Measurements from ENCODE around the gene ASB15.
"Not testable (repeated sequence)": the region's sequence is repeated elsewhere in the genome, so short reads cannot be mapped to it uniquely, and the experiment has no call there.

The ASB15 gene

DNA sequence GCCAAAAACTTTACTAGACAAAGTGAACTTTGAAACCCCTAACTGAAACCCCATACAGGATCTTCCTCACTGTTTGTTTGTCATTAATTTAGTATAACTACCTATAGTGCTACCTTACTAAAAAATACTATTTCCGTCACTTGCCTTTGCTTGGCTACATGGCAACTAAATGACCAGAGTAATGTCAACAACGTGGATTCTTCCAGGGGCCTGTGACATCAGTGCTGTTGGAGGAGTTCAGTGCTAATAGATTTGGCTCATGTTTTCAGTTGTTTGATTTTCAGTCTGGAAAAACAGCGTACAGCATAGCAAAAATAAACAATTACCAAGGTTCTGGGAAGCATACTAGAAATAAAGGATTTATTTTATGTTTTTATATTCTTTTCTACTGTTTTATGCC is 3.0 kb upstream of the ASB15 start:
- DNase-seq (ENCODE audit: low read depth): no peak

DNA sequence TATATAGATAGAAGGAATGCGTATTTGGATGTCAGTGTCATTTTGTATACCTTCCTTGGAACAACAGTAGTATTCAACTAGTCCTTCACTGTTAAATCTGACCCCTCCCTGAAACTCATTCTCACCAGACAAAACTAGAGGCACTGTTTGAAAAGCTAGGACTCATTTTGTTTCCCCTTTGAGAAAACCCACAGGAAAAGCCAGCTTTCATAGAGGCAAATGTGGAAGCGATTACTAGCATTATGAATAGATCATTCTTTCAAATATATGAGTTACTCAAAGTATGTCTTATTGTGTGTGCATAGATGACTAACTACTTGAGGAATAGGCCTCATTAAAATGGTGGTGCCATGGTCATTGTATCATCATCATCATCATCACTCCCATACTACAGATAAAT is 1.9 kb upstream of the ASB15 start:
- no peak for DNase-seq (ENCODE audit: low read depth)

DNA sequence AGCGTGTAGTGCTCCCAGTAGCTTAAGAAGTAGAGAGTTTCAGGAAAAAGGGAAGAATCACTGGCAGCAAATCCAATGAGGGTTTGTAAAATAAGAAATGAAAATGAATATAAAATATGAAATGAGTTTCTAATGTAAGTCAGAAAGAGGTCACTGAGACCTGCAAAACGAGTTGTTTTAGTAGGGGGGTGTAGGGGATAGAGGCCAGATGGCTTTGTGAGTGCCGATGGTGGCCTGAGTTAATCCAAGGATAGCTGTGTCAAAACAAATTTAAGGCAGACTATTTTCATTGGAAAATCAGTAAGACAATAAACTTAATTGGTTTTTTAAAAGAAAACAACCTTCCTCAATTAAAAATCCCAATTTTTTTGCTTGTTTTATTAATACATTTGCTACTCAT is 745 bp upstream of the ASB15 start:
- no peak for DNase-seq (ENCODE audit: low read depth)

DNA sequence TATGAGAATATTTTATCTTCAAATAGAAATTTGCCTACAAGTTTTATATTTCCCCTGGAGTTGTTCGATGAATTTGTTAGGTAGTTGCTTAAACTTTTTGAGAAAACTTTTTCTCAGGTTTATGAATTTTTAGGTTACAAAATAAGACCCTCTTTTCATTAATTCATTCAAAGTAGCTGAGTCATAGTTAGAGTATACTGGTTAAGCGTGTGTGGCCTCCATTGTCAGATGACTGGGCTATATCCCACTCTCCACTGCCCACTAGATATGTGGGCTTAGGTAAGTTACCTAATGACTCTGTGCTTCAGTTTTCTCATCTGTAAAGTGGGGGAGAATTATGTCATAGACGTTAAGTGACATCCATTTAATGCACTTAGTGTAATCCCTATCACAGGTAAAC is 1.0 kb downstream of the ASB15 start:
- DNase-seq (ENCODE audit: low read depth): no peak

DNA sequence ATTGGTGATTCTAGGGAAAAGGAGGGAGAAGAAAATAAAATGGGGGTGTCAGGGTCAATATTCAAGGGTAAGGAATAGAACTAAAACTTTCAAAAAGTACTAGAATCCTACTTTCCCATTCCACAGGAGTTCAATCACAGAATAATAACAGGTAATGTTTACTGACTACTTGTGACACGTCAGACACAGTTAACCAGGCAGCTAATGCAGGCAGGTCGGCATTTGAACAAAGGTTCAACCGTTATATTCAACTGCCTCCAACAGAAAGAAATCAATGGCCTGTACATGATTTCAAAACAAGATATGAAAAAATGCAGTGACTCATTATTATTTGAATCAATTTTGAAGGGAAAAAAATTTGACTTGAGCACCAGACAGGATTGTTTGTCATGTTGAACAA is 3.1 kb downstream of the ASB15 start:
- no peak for DNase-seq (ENCODE audit: low read depth)

DNA sequence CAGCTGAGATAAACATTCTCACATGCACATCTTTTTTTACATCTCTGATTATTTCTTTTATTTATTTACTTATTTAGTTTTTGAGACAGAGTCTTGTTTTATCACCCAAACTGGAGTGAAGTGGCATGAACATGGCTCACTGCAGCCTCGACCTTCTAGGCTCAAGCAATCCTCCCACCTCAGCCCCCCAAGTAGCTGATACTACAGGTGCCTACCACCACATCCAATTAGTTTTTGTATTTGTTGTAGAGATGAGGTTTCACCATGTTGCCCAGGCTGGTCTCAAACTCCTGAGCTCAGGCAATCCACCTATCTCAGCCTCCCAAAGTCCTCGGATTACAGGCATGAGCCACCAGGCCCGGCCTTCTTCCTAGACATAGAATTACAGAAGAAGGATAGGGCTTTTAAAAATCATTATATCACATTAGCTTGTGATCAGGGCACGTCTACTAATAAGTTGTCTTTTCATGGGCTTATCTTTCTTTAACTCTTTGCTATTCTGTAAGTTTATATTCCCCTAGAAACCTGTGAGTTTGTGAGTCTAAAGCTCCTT is 5.9 kb downstream of the ASB15 start:
- no peak for DNase-seq (ENCODE audit: low read depth)

DNA sequence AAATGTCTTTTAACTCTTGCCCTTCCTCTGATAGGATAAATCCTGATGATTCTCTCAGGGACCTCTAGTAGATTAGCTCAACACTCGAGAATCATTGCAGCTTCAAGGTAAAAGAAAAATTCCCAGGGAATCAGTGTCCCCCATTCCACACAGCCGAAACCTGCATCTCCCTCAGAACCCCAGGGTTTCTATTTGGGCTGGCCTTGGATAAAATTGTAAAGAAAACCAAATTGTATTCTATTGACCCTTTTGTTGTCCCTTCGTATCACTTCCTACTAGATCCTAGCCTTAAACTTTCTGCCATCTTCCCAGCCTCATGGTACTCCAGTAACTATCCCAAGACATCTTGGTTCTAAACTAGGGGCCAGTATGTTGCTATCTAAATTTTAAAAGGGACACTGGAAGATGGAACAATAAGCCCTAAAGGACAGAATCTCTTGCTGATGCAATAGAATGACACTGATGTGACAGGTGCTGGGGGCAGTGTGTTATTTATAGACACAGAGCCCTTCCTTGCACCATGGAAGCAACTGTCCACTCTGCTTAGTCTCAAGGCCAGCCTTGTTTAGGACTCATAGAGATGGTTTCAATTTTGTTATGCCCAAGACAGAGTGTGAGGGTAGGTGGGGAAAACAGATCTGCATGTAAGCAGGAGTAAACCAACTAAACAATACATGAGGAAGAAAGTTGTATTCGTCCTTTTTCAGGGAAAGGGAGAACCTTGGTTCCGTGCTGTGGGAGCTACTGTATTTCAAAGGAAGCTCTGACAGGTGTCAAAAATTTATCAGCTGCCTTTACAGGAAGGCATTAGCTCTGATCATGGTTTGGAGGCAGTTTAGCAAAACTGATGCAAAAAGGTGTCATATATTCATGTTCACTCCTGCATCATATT is 7.6 kb downstream of the ASB15 start:
- DNase-seq (ENCODE audit: low read depth): no peak

DNA sequence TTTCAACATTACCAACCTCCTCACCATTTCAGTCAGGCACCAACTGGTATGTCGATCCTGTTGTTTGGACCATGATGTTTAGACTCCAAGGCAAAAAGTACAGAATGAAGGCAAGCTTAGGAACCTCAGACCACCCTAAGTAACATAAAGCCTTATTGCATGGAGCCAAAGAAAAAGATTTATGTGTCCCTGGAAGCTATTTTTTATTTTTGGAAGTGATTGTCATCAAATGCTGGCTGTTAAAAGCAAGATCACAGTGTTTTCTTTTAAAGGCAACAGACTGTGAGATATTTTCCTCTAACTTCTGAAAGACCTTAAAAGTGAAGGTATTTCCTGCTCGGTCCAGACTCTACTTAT is 8.2 kb downstream of the ASB15 start:
- DNase-seq (ENCODE audit: low read depth): no peak

DNA sequence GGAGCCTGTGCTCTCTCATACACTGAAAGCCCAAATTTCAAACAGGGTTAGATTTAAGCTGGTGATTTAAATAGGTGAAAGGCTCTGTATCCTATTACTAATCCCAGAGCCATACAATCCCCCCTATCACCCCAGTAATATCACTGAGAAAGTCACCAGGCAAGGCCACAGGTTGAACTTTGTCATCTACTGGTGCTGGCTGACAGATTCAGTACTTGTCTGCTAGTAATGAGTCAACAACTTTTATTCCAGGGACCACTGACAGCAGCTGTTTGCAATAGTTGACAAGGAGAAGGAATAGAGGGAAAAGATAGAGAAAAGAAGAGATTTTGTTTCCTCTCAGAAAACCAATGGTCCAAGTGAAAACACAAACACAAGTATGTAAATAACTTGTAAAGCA is 10.4 kb downstream of the ASB15 start:
- DNase-seq (ENCODE audit: low read depth): no peak

DNA sequence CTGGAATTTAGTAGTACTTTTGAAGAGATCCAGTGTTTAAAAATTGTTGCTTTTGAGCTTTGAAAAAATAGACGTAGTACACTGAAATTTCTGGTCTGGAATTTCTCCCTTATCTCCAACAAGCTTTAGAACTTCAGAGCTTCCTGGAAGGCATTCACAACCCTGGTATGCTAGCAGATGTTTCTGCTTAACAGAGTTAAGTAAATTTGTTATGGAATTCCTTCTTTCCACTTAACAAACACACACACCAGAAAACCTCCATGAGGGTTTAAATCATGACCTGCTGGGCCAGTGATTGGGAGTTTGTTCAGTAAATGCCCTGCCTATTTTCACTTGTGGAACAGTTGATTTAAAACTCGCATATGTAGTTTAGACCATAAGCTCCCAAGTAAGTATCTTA is 13.7 kb downstream of the ASB15 start:
- DNase-seq (ENCODE audit: low read depth): no peak

DNA sequence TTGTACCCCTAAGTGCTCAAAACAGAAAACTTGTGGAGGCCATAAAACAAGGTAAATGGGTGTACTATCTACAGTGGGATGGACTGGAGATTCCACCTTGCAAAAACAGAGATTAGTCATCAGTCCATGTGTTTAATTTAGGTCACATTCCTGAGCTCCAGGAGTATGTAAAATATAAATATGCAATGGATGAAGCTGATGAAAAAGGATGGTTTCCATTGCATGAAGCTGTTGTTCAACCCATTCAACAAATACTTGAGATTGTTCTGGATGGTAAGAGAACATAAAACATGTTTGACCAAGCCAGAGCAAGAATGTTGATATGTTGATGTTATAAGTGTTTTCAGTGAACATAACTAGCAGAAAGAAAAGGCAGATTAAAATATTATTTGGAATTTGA is 14.6 kb downstream of the ASB15 start:
- DNase-seq (ENCODE audit: low read depth): no peak

DNA sequence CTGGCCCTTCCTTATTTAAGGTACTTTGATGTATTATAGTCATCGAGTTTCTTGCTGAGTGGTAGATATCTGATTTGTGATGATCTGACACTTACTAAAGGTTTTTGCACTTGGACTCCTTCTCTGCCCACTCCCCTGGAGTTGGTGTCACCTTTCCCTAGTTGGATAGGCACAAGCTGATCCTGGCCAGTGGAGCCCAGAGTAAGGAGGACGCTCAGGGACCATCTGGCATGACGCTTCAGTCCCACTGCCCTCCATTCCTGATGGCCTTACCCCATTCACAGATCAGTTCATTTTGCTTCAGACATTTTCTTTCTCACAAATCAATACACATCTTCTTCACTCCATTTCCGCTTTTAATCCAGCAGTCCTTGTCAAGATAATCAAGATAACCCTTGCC is 20.1 kb downstream of the ASB15 start:
- no peak for DNase-seq (ENCODE audit: low read depth)

DNA sequence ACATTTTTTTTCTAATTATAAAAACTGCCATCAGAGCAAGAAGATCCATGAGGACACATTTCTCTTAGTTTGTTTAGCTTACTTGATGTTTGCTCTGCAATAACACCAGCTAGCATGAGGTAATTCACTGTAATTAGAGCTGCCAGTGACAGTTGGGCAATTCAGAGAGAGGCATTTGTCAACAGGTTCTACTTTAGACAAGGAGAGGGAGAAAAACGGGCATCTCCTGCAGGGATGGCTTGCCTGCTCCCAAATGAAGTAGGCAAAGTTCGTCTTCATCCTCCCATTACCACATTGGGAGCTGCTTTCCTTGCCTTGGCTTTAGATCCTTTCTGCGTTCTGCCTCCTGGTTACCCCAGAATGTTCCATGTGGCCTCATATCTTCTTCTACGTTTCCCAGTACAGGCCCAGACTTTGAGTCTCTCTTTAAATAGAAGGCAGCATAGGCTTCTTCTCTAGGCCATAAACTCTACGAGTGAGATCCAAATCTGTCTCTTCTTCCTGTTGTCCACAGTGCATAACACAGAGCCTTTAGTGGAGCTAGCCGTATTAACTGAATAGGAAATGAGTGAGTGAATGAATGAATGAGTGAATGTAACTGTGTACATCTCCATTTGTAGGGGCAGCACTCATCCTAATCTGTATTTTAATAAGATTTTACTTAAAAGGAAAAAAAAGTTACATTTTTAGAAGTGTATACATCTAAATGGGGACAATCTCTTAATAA is 21.2 kb downstream of the ASB15 start:
- DNase-seq (ENCODE audit: low read depth): no peak

DNA sequence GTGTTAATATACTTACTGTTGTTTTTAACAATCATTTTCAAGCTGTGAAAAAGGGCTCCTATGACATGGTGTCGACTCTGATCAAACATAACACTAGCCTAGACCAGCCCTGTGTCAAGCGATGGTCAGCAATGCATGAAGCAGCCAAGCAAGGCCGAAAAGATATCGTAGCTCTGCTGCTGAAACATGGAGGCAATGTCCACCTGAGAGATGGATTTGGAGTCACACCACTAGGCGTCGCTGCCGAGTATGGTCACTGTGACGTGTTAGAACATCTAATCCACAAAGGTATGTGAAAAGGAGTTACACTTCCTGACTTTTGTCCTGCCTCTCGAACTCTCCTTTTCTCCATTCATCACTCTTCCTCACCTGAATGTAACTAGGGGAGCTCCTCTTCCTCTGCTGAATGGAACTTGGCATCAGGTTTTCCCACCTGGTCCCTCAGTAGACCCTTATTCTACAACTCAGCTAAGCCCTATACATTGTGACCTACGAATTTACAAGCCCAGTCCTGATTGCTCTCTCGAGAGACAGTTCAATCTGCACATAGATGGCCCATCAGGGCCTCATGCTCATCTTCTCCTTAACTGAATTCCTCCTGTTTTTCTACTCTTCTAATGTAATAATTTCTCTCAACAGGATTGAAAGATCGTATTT is 23.0 kb downstream of the ASB15 start:
- DNase-seq (ENCODE audit: low read depth): peak; percentile 29

DNA sequence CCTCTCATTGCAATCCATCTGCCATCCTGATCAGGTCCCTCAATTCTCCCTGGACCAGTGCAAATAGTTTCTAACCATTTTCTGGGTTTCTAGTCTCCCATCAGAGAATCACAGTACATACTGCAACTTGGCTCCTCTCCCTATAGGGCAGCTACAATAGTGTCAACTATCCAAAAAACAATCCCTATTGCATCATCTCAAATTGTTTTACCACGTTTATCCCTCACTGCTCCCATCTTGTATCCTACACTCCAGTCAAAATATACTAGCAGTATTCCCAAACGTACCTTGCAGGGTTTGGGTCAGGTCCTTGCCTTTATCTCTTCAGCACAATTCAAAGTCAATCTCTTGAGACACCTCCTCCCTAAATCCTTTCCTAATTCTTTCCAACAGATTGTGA is 23.6 kb downstream of the ASB15 start:
- DNase-seq (ENCODE audit: low read depth): no peak

DNA sequence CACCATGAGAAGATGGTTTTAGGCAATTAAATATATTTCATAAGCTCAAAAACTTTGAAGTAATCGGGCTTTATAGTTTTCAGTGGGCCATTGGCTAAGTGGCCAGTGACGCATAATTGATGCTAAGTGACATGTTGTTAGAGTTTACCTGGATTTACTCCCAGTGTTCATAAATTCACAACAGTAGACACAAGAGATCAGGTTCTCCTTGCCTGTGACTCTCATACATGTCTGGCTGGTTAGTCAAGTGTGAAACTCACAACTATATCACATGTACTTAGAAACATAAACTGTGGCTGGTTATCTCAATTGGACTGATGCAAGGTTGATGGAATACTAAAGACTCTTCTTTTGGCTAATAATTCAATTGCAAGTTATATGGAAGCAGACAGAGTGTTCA is 26.2 kb downstream of the ASB15 start:
- DNase-seq (ENCODE audit: low read depth): no peak

DNA sequence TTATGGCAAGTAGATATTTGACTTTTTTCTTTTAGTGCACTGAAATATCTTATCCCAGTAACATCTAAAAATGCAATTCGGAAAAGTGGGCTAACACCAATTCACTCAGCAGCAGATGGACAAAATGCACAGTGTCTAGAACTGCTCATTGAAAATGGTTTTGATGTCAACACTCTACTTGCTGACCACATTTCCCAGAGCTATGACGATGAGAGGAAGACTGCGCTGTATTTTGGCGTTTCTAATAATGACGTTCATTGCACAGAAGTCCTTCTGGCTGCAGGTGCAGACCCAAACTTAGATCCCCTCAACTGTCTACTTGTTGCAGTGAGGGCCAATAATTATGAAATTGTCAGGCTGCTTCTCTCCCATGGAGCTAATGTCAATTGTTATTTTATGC is 27.2 kb downstream of the ASB15 start:
- DNase-seq (ENCODE audit: low read depth): no peak

DNA sequence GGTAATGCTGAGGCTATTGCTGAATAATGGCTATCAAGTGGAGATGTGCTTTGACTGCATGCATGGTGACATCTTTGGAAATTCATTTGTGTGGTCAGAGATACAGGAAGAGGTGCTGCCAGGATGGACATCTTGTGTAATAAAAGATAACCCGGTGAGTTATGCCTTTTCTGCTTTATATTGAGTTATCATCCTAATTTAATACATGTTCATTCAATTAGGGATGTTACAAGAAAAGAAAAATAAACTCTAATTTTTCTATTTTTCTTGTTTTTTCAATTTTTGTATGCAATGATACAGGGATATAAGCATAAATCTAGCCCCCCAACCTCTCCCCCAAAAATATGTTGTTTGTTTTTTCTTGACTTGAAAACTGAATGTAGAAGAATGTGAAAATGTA is 27.7 kb downstream of the ASB15 start:
- no peak for DNase-seq (ENCODE audit: low read depth)

DNA sequence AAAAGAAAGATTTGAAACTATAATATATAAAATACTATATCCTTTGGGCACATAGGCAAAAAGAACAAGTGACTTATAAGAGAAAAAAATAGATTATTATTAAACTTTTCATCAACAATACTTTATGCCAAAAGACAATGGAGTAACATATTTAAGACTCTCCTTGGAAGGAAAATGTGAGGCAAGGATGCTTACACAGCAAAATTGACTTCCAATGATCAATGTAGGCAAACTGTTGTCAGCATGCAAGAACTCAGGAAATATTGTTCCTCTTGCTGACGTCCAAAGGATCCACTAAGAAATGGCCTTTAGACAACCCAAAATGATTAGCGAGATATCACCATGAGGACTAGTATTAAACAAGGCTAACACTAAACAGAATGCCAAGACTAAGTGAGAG is 31.2 kb downstream of the ASB15 start:
- no peak for DNase-seq (ENCODE audit: low read depth)

DNA sequence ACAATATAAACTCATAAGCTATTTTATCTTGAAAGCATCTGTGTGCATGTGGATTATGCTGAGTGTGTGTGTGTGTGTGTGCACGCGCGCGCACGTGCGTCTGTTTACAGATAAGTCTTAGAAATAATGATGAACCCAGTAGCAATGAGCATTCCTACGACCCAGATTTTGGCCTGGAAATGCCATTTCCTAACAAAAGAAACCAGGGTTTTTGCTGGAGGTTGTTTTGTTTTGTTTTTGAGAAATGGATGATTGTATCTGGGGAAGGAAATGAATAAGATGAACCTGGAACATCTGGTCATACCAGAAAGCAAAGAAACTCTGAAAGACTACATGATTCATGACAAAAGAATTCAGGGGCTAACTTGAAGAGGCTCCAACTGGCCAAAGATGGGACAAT is 31.9 kb downstream of the ASB15 start:
- no peak for DNase-seq (ENCODE audit: low read depth)

DNA sequence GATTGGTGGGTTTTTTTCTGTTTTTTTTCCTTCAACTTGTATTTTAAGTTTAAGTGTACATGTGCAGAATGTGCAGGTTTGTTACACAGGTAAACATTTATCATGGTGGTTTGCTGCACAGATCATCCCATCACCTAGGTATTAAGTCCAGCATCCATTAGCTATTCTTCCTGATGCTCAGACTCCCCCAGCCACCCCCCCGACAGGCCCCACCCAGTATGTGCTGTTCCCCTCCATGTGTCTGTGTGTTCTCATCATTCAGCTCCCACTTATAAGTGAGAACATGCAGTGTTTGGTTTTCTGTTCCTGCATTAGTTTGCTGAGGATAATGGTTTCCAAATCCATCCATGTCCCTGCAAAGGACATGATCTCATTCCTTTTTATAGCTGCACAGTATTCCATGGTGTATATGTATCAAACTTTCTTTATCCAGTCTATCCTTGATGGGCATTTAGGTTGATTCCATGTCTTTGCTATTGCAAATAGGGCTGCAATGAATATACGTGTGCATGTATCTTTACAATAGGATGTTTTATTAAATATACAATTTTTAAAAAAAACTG is 32.5 kb downstream of the ASB15 start:
- DNase-seq (ENCODE audit: low read depth): not testable (repeated sequence)

DNA sequence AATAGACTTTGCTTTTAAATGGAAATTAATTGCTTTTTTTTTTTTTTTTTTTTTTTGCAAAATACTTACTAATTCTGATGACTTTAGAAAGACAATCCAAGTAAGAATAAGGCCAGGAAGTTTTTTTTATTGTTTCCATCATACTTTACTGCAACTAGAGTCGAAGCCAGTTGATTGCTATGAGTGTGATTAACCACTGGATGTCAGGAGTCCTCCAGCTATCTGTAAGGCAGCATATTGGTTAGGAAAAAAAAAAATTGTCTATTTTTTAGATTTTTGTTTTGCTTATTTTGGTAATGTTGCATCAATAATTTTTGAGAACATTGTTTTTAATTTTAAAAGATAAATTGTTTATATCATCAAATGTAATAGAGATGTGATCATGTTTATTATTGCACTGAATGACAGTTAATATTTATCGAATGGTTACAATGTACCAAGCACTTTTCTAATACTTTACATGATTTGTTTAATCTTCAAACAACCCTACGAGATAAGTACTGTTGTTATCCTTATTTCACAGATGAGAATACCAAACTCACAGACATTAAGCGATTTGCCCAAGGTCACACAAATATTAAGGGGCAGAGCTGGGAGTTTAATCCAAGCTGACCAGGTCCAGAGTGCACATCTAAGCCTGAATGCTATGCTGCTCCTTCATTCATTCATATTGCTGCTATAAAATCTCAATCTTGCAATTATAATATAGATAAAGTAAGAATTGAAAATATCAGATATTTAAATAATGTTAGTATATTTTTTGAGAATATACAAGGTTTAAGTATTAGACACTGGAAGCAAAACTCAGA is 34.1 kb downstream of the ASB15 start:
- no peak for DNase-seq (ENCODE audit: low read depth)

Measured in stimulated activated CD4-positive, alpha-beta T cell treated with anti-CD3 and anti-CD28 coated beads, Interleukin-2, amount 100 ng/mL, for 4 hours (primary cell).